NB4 (cell line): ENCODE results near the gene P2RX6.
"Not testable (repeated sequence)": the region's sequence is repeated elsewhere in the genome, so short reads cannot be mapped to it uniquely, and the experiment has no call there.

Source experiments
- DNase-seq: peaks from one replicate; pipeline ENCODE4 v3.0.0; 2010; ENCODE audit warnings: low read depth
- H3K4me3 ChIP-seq: one replicate; pipeline ENCODE4 v1.5.1; 2011; ENCODE audit warnings: mild to moderate bottlenecking, low read depth, low read length, moderate library complexity
- CTCF ChIP-seq: IDR thresholded peaks from one replicate; pipeline ENCODE4 v1.5.1; 2012; ENCODE audit warnings: low read depth, low read length
- MAX ChIP-seq: IDR thresholded peaks from 2 replicates; pipeline ENCODE4 v1.6.1; 2011; ENCODE audit warnings: low read depth, low read length
- MYC ChIP-seq: IDR thresholded peaks from 2 replicates; pipeline ENCODE4 v1.6.1; 2011; ENCODE audit warnings: low read depth, low read length
- POLR2A ChIP-seq: IDR thresholded peaks from 2 replicates; pipeline ENCODE4 v1.6.1; 2011; ENCODE audit warnings: mild to moderate bottlenecking; ENCODE audit not compliant: insufficient read length; ENCODE audit errors: extremely low read depth

Gene P2RX6

GRCh38 chr22:20970939-20971657 is 43.9 kb upstream of the P2RX6 start:
- no peak for DNase-seq
- TF ChIP-seq MAX (no peak), MYC (no peak), POLR2A (no peak), CTCF (no peak)
- no peak overlapping the region for H3K4me3 ChIP-seq

GRCh38 chr22:20972014-20972694 is 42.8 kb upstream of the P2RX6 start:
- H3K4me3 ChIP-seq, DNase-seq: not testable (repeated sequence)

- H3K4me3 ChIP-seq: no peak overlapping the region
- TF ChIP-seq MYC (no peak), MAX (no peak), POLR2A (no peak), CTCF (no peak)
These were observed 41.9 kb upstream of the P2RX6 start for GRCh38 chr22:20972933-20973577.

GRCh38 chr22:20973634-20974286 is 41.2 kb upstream of the P2RX6 start:
- no peak overlapping the region for H3K4me3 ChIP-seq
- no peak for TF ChIP-seq MAX
- no peak for TF ChIP-seq CTCF
- no peak for TF ChIP-seq POLR2A
- no peak for TF ChIP-seq MYC
- DNase-seq: no peak

More at GRCh38 chr22:20972933-20973577, 41.9 kb upstream of the P2RX6 start:
- DNase-seq: no peak

GRCh38 chr22:20974336-20974955 is 40.5 kb upstream of the P2RX6 start:
- DNase-seq: no peak
- no peak for TF ChIP-seq MYC
- TF ChIP-seq POLR2A: no peak
- no peak for TF ChIP-seq MAX
- no peak for TF ChIP-seq CTCF

GRCh38 chr22:20975541-20976290 is 39.2 kb upstream of the P2RX6 start:
- DNase-seq: no peak
- TF ChIP-seq CTCF (no peak), MAX (no peak), POLR2A (no peak), MYC (no peak)
- no peak overlapping the region for H3K4me3 ChIP-seq

More at GRCh38 chr22:20974336-20974955, 40.5 kb upstream of the P2RX6 start:
- no peak overlapping the region for H3K4me3 ChIP-seq
